ENCODE data around the gene TSPAN15.

TSPAN15 gene

DNA sequence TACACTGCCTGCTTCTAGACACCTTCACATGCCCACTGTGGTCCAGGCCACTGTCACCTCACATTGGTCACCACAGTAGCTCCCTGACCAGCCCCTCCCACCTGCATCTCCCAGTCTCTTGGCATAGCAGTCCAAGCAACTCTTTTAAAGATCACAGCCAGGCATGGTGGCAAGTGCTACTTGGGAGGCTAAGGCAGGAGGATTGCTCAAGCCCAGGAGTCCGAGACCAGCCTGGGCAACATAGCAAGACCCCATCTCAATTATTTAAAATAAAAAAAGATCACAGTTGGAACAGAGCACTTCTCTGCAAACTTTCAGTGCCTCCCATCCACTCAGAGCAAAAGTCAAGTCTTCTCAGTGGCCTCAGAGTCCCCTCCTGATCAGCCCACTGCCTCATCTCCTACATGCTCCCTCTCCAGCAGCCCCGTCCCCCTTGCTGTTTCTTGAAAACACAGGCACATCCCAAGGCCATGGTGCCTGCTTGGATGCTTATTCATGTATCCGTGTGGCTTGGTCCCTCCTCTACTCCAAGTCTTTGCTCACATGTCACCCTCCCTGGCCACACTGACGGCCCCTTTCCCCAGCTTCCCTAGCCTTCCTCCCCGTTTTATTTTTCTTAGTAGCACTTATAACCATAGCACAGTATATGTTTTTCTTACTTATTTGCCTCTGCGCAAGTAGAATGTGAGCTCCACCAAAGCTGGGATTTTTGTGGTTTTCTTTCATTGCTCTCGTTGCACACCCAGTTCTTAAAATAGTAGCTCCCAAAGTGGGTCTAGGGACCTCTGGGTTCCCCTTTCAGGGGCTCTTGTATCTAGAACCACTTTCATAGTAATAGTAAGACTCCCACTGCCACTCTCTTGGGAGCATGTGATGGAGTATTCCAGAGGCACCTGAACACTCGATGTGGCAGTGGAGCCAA, 19.5 kb downstream of the TSPAN15 start:
- H3K36me3 ChIP-seq (ENCODE audit: control insufficient read depth, insufficient read depth, low read length) = no peaks in the 10 kb centered on the region
- no peak for DNase-seq (ENCODE audit: extremely low read depth, insufficient read length)
- H3K27me3 ChIP-seq (replicated peaks; ENCODE audit: control insufficient read depth, insufficient read depth, low read length) = no peaks in the 10 kb centered on the region
- H3K4me3 ChIP-seq (replicated peaks; ENCODE audit: low read depth, low read length) = no peak overlapping the region
- TF ChIP-seq, protein P1, sequence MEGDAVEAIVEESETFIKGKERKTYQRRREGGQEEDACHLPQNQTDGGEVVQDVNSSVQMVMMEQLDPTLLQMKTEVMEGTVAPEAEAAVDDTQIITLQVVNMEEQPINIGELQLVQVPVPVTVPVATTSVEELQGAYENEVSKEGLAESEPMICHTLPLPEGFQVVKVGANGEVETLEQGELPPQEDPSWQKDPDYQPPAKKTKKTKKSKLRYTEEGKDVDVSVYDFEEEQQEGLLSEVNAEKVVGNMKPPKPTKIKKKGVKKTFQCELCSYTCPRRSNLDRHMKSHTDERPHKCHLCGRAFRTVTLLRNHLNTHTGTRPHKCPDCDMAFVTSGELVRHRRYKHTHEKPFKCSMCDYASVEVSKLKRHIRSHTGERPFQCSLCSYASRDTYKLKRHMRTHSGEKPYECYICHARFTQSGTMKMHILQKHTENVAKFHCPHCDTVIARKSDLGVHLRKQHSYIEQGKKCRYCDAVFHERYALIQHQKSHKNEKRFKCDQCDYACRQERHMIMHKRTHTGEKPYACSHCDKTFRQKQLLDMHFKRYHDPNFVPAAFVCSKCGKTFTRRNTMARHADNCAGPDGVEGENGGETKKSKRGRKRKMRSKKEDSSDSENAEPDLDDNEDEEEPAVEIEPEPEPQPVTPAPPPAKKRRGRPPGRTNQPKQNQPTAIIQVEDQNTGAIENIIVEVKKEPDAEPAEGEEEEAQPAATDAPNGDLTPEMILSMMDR (IDR thresholded peaks at IDR 0.05; ENCODE audit: insufficient read depth, low read length, poor library complexity, severe bottlenecking) = no peak

DNA sequence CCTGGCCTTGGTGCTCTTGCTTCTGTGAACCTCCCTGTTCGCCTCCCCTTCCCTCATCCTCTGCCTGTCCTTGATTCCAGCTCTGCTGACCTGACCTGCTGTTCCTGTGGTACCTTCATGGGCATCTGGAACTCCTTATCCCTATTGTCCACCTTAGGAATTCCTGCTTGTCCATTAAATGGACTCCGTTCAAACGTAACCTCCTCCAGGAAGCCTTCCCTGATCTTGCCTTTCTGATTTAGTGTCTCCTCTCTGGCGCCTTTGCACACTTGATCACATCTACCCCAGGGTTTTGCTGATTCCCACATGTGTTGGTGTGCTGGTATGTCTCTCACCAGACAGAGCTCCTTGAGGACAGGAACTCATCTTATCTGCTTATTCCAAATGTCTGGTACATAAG, 20.9 kb downstream of the TSPAN15 start:
- Histone ChIP-seq H3K36me3 (ENCODE audit: control insufficient read depth, insufficient read depth, low read length) (no peaks in the 10 kb centered on the region), H3K4me3 (replicated peaks; ENCODE audit: low read depth, low read length) (no peak overlapping the region), H3K27me3 (replicated peaks; ENCODE audit: control insufficient read depth, insufficient read depth, low read length) (no peaks in the 10 kb centered on the region)
- TF ChIP-seq, protein P1 (IDR thresholded peaks at IDR 0.05; ENCODE audit: insufficient read depth, low read length, poor library complexity, severe bottlenecking) = no peak
- no peak for DNase-seq (ENCODE audit: extremely low read depth, insufficient read length)

DNA sequence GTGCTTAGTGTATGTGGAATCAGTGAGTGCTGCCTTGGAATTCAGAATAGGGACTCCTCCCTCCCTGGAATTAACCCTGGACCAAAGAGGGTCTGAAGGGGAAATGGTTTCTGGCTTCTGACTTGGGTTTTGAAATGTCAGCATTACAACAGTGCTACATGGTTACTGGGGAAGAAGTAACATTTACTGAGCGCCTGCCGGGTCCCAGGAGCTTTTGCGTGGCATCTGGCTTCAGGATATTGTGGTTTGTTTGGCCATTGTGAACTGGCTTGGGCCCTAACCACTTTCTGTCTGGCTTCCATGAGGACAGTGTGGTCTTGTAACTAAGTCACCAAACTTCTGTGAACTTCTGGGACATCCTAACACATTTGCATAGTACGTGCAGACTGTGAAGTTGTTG, 21.3 kb downstream of the TSPAN15 start:
- Histone ChIP-seq H3K4me3 (replicated peaks; ENCODE audit: low read depth, low read length) (no peak overlapping the region), H3K36me3 (ENCODE audit: control insufficient read depth, insufficient read depth, low read length) (no peaks in the 10 kb centered on the region), H3K27me3 (replicated peaks; ENCODE audit: control insufficient read depth, insufficient read depth, low read length) (no peaks in the 10 kb centered on the region)
- TF ChIP-seq, protein P1 (IDR thresholded peaks at IDR 0.05; ENCODE audit: insufficient read depth, low read length, poor library complexity, severe bottlenecking) = no peak
- DNase-seq (ENCODE audit: extremely low read depth, insufficient read length) = no peak

DNA sequence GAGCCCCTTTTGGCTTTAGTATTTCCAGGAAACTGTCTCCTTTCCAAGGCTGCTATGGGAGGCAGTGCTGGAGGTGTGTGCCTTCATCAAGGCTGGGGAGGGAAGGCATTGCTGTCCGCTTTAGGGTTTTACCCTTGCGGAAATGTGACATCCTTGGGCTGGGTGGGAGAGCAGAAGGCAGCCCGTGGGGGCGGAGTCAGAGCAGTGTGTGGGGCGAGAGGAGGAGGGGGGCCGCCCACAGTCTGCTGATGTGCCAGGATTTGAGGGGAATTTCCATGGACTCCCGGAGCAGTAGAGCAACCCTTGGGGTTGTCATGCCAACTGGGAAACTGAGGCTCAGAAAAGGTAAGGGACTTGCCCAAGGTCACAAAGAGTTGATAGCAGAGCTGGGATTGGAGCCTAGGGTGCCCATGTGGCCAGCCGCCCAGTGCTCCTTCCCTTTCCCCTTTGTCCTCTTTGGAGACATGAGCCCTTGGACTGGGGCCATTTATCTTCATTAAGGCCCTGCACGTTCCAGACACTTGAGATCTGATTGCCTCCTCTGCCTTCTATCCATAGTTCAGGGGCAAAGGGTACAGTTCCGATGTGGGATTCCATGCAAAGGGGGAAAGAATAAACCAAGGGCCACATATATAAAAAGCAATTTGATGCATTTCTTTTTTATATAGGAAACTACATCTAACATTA, 22.2 kb downstream of the TSPAN15 start:
- no peak for DNase-seq (ENCODE audit: extremely low read depth, insufficient read length)
- Histone ChIP-seq H3K27me3 (replicated peaks; ENCODE audit: control insufficient read depth, insufficient read depth, low read length) (no peaks in the 10 kb centered on the region), H3K36me3 (ENCODE audit: control insufficient read depth, insufficient read depth, low read length) (no peaks in the 10 kb centered on the region), H3K4me3 (replicated peaks; ENCODE audit: low read depth, low read length) (no peak overlapping the region)
- TF ChIP-seq, protein P1 (IDR thresholded peaks at IDR 0.05; ENCODE audit: insufficient read depth, low read length, poor library complexity, severe bottlenecking) = no peak

DNA sequence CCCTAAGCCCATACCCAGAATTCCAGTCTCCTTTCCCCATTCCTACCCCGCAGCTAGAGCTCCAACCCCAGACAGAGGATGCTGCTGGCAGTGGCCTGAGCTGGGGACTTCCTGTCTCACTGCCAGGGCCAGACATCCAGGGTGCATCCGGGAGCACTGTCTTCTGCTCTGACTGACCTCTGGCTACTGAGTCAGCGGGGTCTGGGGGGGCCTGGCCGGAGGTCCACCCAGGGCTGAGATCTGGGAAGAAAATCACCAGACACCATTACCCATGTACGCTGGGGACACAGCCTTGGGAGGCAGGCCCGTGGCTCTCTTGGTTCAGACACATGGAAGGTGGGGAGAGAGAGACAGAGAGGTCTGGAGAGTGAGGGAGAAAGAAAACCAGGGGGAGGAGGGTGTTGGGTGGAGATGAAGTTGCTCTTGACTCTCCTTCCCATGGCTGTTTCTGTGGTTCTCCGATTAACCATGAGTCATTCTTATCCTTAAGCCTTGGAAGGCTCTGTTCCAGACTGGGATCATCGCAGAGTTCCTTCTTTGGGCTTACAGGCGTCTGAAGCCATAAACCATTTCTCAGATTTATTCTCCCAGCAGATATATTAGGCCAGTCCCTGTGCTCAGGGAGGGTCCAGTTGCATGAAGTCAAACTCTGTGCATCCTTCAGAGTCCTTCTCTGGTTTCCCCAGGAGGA, 23.6 kb downstream of the TSPAN15 start:
- TF ChIP-seq, protein P1 (IDR thresholded peaks at IDR 0.05; ENCODE audit: insufficient read depth, low read length, poor library complexity, severe bottlenecking) = no peak
- Histone ChIP-seq H3K36me3 (ENCODE audit: control insufficient read depth, insufficient read depth, low read length) (no peaks in the 10 kb centered on the region), H3K4me3 (replicated peaks; ENCODE audit: low read depth, low read length) (no peak overlapping the region), H3K27me3 (replicated peaks; ENCODE audit: control insufficient read depth, insufficient read depth, low read length) (no peaks in the 10 kb centered on the region)
- no peak for DNase-seq (ENCODE audit: extremely low read depth, insufficient read length)

All from GM06990 (cell line).